Endothelial cell of umbilical vein (primary cell): ENCODE results near the gene IRS1. TPM values are rescaled to one million over a fixed set of nuclear protein-coding genes. Genes with fewer than 3 reads are reported as not detected.

Source experiments
- BruUV-seq: library from RNA; stranded (reverse); fragments of 400-500 nt; replicated peaks from 2 replicates; lab custom pipeline; 2021; lab: Mats Ljungman, UMichigan
- CTCF ChIA-PET: fragments of 300-600, 350-600 bp; sonication (Branson Sonifier 250); formaldehyde crosslinking; loops from one replicate; lab custom pipeline; 2021; ENCODE audit warnings: antibody characterized with exemption, inconsistent platforms; lab: Charles Lee
- POLR2A ChIA-PET: fragments of 300-600, 350-600 bp; sonication (Branson Sonifier 250); formaldehyde crosslinking; loops from one replicate; lab custom pipeline; 2021; ENCODE audit warnings: antibody characterized with exemption, inconsistent platforms; lab: Charles Lee
- DNase-seq: peaks from one replicate; pipeline ENCODE4 v3.0.0-alpha.2; 2011; ENCODE audit warnings: low read depth, low spot score
- FAIRE-seq: peaks from 2 replicates; lab custom pipeline; 2011; peaks lifted over from hg19 to GRCh38; lab: Jason Lieb, UNC
- H2AFZ ChIP-seq: 2 replicates; pipeline ENCODE4 v1.6.0; 2012; ENCODE audit warnings: low read depth, low read length, control low read depth, inconsistent platforms
- H3K27ac ChIP-seq: 2 replicates; pipeline ENCODE4 v1.5.1; 2011; ENCODE audit warnings: low read depth, mild to moderate bottlenecking, control low read depth, low read length, moderate library complexity; ENCODE audit not compliant: insufficient read depth
- H3K27me3 ChIP-seq, 2 experiments: 2 replicates each; pipeline versions ENCODE4 v1.6.0 to v1.6.1; 2011; ENCODE audit warnings: low read length in 2 of 2, mixed read lengths in 1 of 2; ENCODE audit not compliant: control insufficient read depth in 2 of 2, insufficient read depth in 2 of 2
- H3K36me3 ChIP-seq, 2 experiments: 2 replicates in 1 of 2; 3 replicates in 1 of 2; pipeline ENCODE4 v1.5.1; 2011; ENCODE audit warnings: low read length in 2 of 2, mild to moderate bottlenecking in 1 of 2, moderate library complexity in 1 of 2; ENCODE audit not compliant: control insufficient read depth in 2 of 2, insufficient read depth in 2 of 2; ENCODE audit errors: extremely low read depth in 1 of 2
- H3K4me1 ChIP-seq: 3 replicates; pipeline ENCODE4 v1.5.1; 2011; ENCODE audit warnings: mild to moderate bottlenecking, low read length; ENCODE audit not compliant: control insufficient read depth, insufficient read depth; ENCODE audit errors: extremely low read depth
- H3K4me2 ChIP-seq: 2 replicates; pipeline ENCODE4 v1.6.1; 2011; ENCODE audit warnings: low read length, control low read depth, mixed read lengths; ENCODE audit not compliant: insufficient read depth
- H3K4me3 ChIP-seq, 3 experiments: fragments of 200-600 bp in 1 of 3; sonication (generic), shearing (Covaris generic) in 1 of 3; replicated peaks in 1 of 3; 2 replicates each; pipeline ENCODE4 v1.5.1; 2011 to 2016; ENCODE audit warnings: control low read depth in 3 of 3, low read length in 3 of 3, mild to moderate bottlenecking in 2 of 3, inconsistent platforms in 1 of 3, low read depth in 1 of 3, moderate library complexity in 1 of 3; ENCODE audit not compliant: insufficient read depth in 1 of 3
- H3K79me2 ChIP-seq: 2 replicates; pipeline ENCODE4 v1.6.0; 2012; ENCODE audit warnings: low read length, inconsistent platforms; ENCODE audit not compliant: control insufficient read depth, insufficient read depth
- H3K9ac ChIP-seq: replicated peaks from 2 replicates; pipeline ENCODE3; 2011; ENCODE audit warnings: low read length, control low read depth; ENCODE audit not compliant: insufficient read depth; ENCODE audit errors: extremely low read depth
- H3K9me1 ChIP-seq: replicated peaks from 3 replicates; pipeline ENCODE4 v1.6.0; 2011; ENCODE audit warnings: mild to moderate bottlenecking, low read length; ENCODE audit not compliant: control insufficient read depth, insufficient read depth; ENCODE audit errors: extremely low read depth
- H3K9me3 ChIP-seq: replicated peaks from 2 replicates; pipeline ENCODE4 v1.5.1; 2012; ENCODE audit warnings: low read length, inconsistent platforms; ENCODE audit not compliant: control insufficient read depth, insufficient read depth
- H4K20me1 ChIP-seq: replicated peaks from 2 replicates; pipeline ENCODE3; 2011; ENCODE audit warnings: mild to moderate bottlenecking, low read length; ENCODE audit not compliant: control insufficient read depth, insufficient read depth; ENCODE audit errors: extremely low read depth
- EZH2 ChIP-seq: IDR thresholded peaks from 2 replicates; pipeline ENCODE4 v1.6.1; 2012; ENCODE audit warnings: borderline replicate concordance, low read depth, mild to moderate bottlenecking, moderate library complexity, low read length, inconsistent platforms; ENCODE audit not compliant: severe bottlenecking
- FOS ChIP-seq: IDR thresholded peaks from 2 replicates; pipeline ENCODE4 v1.6.1; 2011; ENCODE audit warnings: mild to moderate bottlenecking, low read length, moderate library complexity, borderline replicate concordance; ENCODE audit not compliant: insufficient read depth
- GATA2 ChIP-seq: IDR thresholded peaks from 2 replicates; pipeline ENCODE4 v1.7.0; 2011; ENCODE audit warnings: low read depth, mild to moderate bottlenecking, moderate library complexity, mixed read lengths, low read length; ENCODE audit not compliant: insufficient read length, insufficient read depth
- JUN ChIP-seq: IDR thresholded peaks from 2 replicates; pipeline ENCODE4 v1.6.1; 2011; ENCODE audit warnings: borderline replicate concordance, low read depth; ENCODE audit not compliant: insufficient read length, insufficient read depth
- MYC ChIP-seq: IDR thresholded peaks from one replicate; pipeline ENCODE4 v1.6.1; 2011; ENCODE audit warnings: mild to moderate bottlenecking, low read depth, low read length
- POLR2A ChIP-seq: IDR thresholded peaks from 2 replicates; pipeline ENCODE4 v1.6.1; 2012; ENCODE audit warnings: low read depth, mild to moderate bottlenecking, control low read depth, low read length
- POLR2AphosphoS5 ChIP-seq: IDR thresholded peaks from 2 replicates; pipeline ENCODE4 v1.6.1; 2012; ENCODE audit warnings: low read depth, mild to moderate bottlenecking, control low read depth, low read length, moderate library complexity; ENCODE audit not compliant: insufficient read depth
- dilution Hi-C: fragments of 300-500 bp; cut with MboI; formaldehyde crosslinking; loops from one replicate; pipeline ENCODE4 v1.15.0; 2019; ENCODE audit warnings: low sequenced_read_pairs; ENCODE audit not compliant: extremely low pct_ligation_motif_present
- intact Hi-C: fragments of 100-400 bp; cut with micrococcal nuclease; formaldehyde crosslinking; loops from one replicate; pipeline ENCODE4 v1.10.0; 2022
- polyA plus RNA-seq, 4 experiments: library from polyadenylated mRNA; depleted of rRNA in 3 of 4; stranded (reverse) in 3 of 4; unstranded in 1 of 4; fragments of >200 nt; gene quantifications; 2 replicates each; pipeline versions ENCODE4 v1.2.1 to v1.2.3, GENCODE V29; 2011 to 2012; ENCODE audit warnings: missing spikeins in 1 of 4
- total RNA-seq: library from RNA; stranded (reverse); gene quantifications from 2 replicates; pipeline ENCODE4 v1.2.3, GENCODE V29; 2021
- TF ChIP-seq, protein P1 (sequence below): IDR thresholded peaks from 2 replicates; pipeline ENCODE4 v1.6.1; 2011; ENCODE audit not compliant: insufficient read depth, insufficient read length
- TF ChIP-seq, protein P2 (sequence below), 2 donors: IDR thresholded peaks; 1 replicate in 1 of 2; 2 replicates in 1 of 2; pipeline ENCODE4 v1.5.1; 2011; ENCODE audit warnings: low read length in 2 of 2, mild to moderate bottlenecking in 2 of 2, moderate library complexity in 2 of 2, control low read depth in 1 of 2, inconsistent platforms in 1 of 2, low read depth in 1 of 2; ENCODE audit not compliant: insufficient read depth in 1 of 2; ENCODE audit errors: extremely low read depth in 1 of 2

Gene IRS1
- total and polyA plus RNA-seq, 2 donors (not counting 3 experiments of a cell fraction or from before 2014, with no cell fraction given) = 0.10 to 0.11 TPM

DNA sequence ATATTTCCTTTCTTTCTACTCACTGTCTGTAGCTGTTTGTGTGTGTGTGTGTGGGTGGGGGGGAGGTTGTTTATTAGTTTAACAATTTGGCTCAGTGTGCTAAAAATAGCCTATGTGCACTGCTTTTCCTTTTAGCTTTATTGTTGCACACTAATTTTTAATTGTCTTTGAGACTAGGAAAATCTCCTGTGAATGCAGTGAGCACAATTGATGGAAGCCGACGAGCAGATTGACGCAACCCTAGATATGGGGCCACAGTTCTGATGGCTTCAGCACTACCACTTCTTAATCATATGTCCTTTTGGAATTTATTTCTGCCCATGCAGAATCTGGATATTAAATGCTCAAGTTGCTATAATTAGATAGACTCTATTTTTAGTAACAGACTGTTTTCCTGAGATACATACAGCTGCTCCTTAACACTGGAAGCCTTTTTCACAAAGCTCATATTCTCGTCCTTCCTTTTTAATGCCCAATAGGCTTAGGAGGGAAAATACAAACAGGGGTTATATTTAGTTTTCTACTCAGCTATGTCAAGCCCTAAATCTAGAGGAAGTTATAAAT lies 109.1 kb downstream of the IRS1 start:
- no peak overlapping the region for H3K27ac ChIP-seq

More for the DNA sequence above, 109.1 kb downstream of the IRS1 start:
- H3K9me1 ChIP-seq = no peaks in the 10 kb centered on the region
- no peak overlapping the region for H3K4me2 ChIP-seq
- ChIA-PET CTCF (interaction anchor here (0.6 to 0.7 kb wide), 2 partner anchors 56 to 292 kb away, joined by 3 read pairs; no protein-coding TSS in a partner anchor), POLR2A (no interaction called here)
- dilution Hi-C loops (no loop called here), intact Hi-C loops (no loop called here)
- BruUV-seq = no TSS peak
- H3K9ac ChIP-seq = no peak overlapping the region
- H3K36me3 ChIP-seq = no peaks in the 10 kb centered on the region
- no peaks in the 10 kb centered on the region for H3K27me3 ChIP-seq
- H4K20me1 ChIP-seq = no peaks in the 10 kb centered on the region
- no peaks in the 10 kb centered on the region for H3K79me2 ChIP-seq
- DNase-seq (no peak), FAIRE-seq (no peak)
- H3K4me3 ChIP-seq = no peak overlapping the region
- no peaks in the 10 kb centered on the region for H3K4me1 ChIP-seq
- no peak for TF ChIP-seq EZH2
- no peak for TF ChIP-seq GATA2
- no peak for TF ChIP-seq FOS
- TF ChIP-seq MYC = no peak
- TF ChIP-seq POLR2AphosphoS5 = no peak
- TF ChIP-seq, protein P1, sequence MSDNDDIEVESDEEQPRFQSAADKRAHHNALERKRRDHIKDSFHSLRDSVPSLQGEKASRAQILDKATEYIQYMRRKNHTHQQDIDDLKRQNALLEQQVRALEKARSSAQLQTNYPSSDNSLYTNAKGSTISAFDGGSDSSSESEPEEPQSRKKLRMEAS = no peak
- no peak for TF ChIP-seq JUN
- no peak for TF ChIP-seq POLR2A
- TF ChIP-seq, protein P2, sequence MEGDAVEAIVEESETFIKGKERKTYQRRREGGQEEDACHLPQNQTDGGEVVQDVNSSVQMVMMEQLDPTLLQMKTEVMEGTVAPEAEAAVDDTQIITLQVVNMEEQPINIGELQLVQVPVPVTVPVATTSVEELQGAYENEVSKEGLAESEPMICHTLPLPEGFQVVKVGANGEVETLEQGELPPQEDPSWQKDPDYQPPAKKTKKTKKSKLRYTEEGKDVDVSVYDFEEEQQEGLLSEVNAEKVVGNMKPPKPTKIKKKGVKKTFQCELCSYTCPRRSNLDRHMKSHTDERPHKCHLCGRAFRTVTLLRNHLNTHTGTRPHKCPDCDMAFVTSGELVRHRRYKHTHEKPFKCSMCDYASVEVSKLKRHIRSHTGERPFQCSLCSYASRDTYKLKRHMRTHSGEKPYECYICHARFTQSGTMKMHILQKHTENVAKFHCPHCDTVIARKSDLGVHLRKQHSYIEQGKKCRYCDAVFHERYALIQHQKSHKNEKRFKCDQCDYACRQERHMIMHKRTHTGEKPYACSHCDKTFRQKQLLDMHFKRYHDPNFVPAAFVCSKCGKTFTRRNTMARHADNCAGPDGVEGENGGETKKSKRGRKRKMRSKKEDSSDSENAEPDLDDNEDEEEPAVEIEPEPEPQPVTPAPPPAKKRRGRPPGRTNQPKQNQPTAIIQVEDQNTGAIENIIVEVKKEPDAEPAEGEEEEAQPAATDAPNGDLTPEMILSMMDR (IDR thresholded peaks at IDR 0.05; ENCODE audit: extremely low read depth in 1 of 2, insufficient read depth in 1 of 2, low read depth in 1 of 2, low read length in 2 of 2) = no peak
- H3K9me3 ChIP-seq = no peaks in the 10 kb centered on the region
- no peak overlapping the region for H2AFZ ChIP-seq
